HepG2 (cell line): ENCODE measurements around the gene KHK. TPM values are rescaled to one million over a fixed set of nuclear protein-coding genes. Genes with fewer than 3 reads are reported as not detected.
A peak's percentile ranks its signal among the peaks of the same experiment; 100 is the strongest.

Experiments used
- AGO2 ChIP-seq: fragments of 200-400 bp; formaldehyde crosslinking; optimal IDR thresholded peaks from 2 replicates; pipeline ENCODE3; 2017; ENCODE audit warnings: mild to moderate bottlenecking, low read depth, low read length, moderate library complexity
- ARNTL ChIP-seq: sonication (generic); formaldehyde crosslinking; IDR thresholded peaks from 2 replicates; pipeline ENCODE4 v1.4.0; 2020; ENCODE audit warnings: mild to moderate bottlenecking, missing genetic modification reagents
- BORCS8-MEF2B ChIP-seq: sonication (generic); formaldehyde crosslinking; IDR thresholded peaks from 2 replicates; pipeline ENCODE4 v1.8.0; 2022; ENCODE audit warnings: mild to moderate bottlenecking, missing genetic modification reagents
- KDM4B ChIP-seq: sonication (generic); formaldehyde crosslinking; IDR thresholded peaks from 2 replicates; pipeline ENCODE4 v1.4.0; 2020; ENCODE audit warnings: missing genetic modification reagents
- RCOR2 ChIP-seq: IDR thresholded peaks from 2 replicates; pipeline ENCODE4 v1.6.1; 2016; ENCODE audit warnings: missing biosample characterization, missing genetic modification reagents
- SSRP1 ChIP-seq: IDR thresholded peaks from 2 replicates; pipeline ENCODE4 v1.6.1; 2016; ENCODE audit warnings: control low read depth
- THYN1 ChIP-seq: sonication (generic); formaldehyde crosslinking; IDR thresholded peaks from 2 replicates; pipeline ENCODE4 v1.8.1; 2023; ENCODE audit warnings: low read depth, mild to moderate bottlenecking, moderate library complexity, missing genetic modification reagents, borderline replicate concordance
- ZBTB38 ChIP-seq: sonication (generic); formaldehyde crosslinking; IDR thresholded peaks from 2 replicates; pipeline ENCODE4 v1.5.1; 2020; ENCODE audit warnings: mild to moderate bottlenecking, missing genetic modification reagents
- ZFP36 ChIP-seq: fragments of 150-350 bp; IDR thresholded peaks from 2 replicates; pipeline ENCODE4 v1.6.1; 2018; ENCODE audit warnings: borderline replicate concordance, low read length, low read depth; ENCODE audit not compliant: partially characterized antibody
- ZNF275 ChIP-seq: sonication (generic); formaldehyde crosslinking; IDR thresholded peaks from 2 replicates; pipeline ENCODE4 v1.8.0; 2022; ENCODE audit warnings: missing genetic modification reagents, mild to moderate bottlenecking, inconsistent platforms, borderline replicate concordance
- ZNF318 ChIP-seq: sonication (generic); formaldehyde crosslinking; IDR thresholded peaks from 2 replicates; pipeline ENCODE4 v1.4.0; 2020; ENCODE audit warnings: mild to moderate bottlenecking, missing genetic modification reagents
- ZNF563 ChIP-seq: sonication (generic); formaldehyde crosslinking; IDR thresholded peaks from 2 replicates; pipeline ENCODE4 v1.8.0; 2022; ENCODE audit warnings: mild to moderate bottlenecking, moderate library complexity, missing genetic modification reagents
- ZNF674 ChIP-seq: sonication (generic); formaldehyde crosslinking; IDR thresholded peaks from 2 replicates; pipeline ENCODE4 v1.5.0; 2020; ENCODE audit warnings: low read depth, mild to moderate bottlenecking, missing genetic modification reagents
- ZNF724P ChIP-seq: sonication (generic); formaldehyde crosslinking; IDR thresholded peaks from 2 replicates; pipeline ENCODE4 v1.8.0; 2022; ENCODE audit warnings: missing genetic modification reagents, borderline replicate concordance
- ZNF749 ChIP-seq: sonication (generic); formaldehyde crosslinking; IDR thresholded peaks from 2 replicates; pipeline ENCODE4 v1.8.0; 2022; ENCODE audit warnings: mild to moderate bottlenecking, missing genetic modification reagents, moderate library complexity, borderline replicate concordance
- ZNF776 ChIP-seq: sonication (generic); formaldehyde crosslinking; IDR thresholded peaks from 2 replicates; pipeline ENCODE4 v1.4.0; 2020; ENCODE audit warnings: mild to moderate bottlenecking, missing genetic modification reagents
- ZSCAN20 ChIP-seq: sonication (generic); formaldehyde crosslinking; IDR thresholded peaks from 2 replicates; pipeline ENCODE4 v1.4.0; 2020; ENCODE audit warnings: missing genetic modification reagents, mild to moderate bottlenecking, borderline replicate concordance
- polyA plus RNA-seq, 8 experiments: library from polyadenylated mRNA; depleted of rRNA in 3 of 8; stranded (reverse) in 7 of 8; unstranded in 1 of 8; fragments of >200 nt; fragmentation: Illumina TruSeq in 4 of 8; extraction: Trizol in 4 of 8; gene quantifications; 2 replicates each; pipeline versions ENCODE4 v1.2.1 to v1.2.3, GENCODE V29; 2011 to 2016; ENCODE audit warnings: low read depth in 4 of 8, missing spikeins in 1 of 8, mixed read lengths in 1 of 8; ENCODE audit not compliant: insufficient read depth in 1 of 8
- total RNA-seq, 5 experiments: library from RNA; depleted of rRNA; stranded (reverse); fragments of >200 nt; fragmentation: Illumina TruSeq; extraction: Trizol; gene quantifications; 2 replicates each; pipeline ENCODE4 v1.2.3, GENCODE V29; 2016; ENCODE audit warnings: low read depth in 1 of 5
- TF ChIP-seq, protein P1 (sequence below): sonication (generic); formaldehyde crosslinking; IDR thresholded peaks from 2 replicates; pipeline ENCODE4 v1.5.0; 2020; ENCODE audit warnings: missing genetic modification reagents
- TF ChIP-seq, protein P2 (sequence below): IDR thresholded peaks from 2 replicates; pipeline ENCODE4 v1.6.1; 2016; ENCODE audit warnings: mild to moderate bottlenecking, missing biosample characterization, missing genetic modification reagents

KHK gene
- total and polyA plus RNA-seq, 2 of the 13 experiments (the other 11 are each of a cell fraction or from before 2014, with no cell fraction given) = 40.9 to 99.2 TPM

GRCh38 chr2:27071277-27071989 lies 15.1 kb upstream of the KHK start, which contains the start of gene OST4 (continued):
- TF ChIP-seq RCOR2 (CRISPR knock-in tag) (no peak), BORCS8-MEF2B (CRISPR knock-in tag) (no peak; the same call in 1 of the 2 replicates), KDM4B (no peak), THYN1 (CRISPR knock-in tag) (no peak), ARNTL (no peak), ZFP36 (no peak), ZNF318 (CRISPR knock-in tag) (no peak), SSRP1 (CRISPR knock-in tag) (no peak), ZSCAN20 (CRISPR knock-in tag) (peak; percentile 29; the same call in 1 of the 2 replicates), ZNF749 (CRISPR knock-in tag) (0 out of 2 replicates have a peak, but pooled peaks have one; percentile 39), ZNF563 (CRISPR knock-in tag) (peak; percentile 90; the same call in 1 of the 2 replicates), AGO2 (peak; percentile 86), ZNF776 (CRISPR knock-in tag) (peak; percentile 80), ZNF724P (CRISPR knock-in tag) (no peak), ZNF275 (CRISPR knock-in tag) (no peak; the same call in 1 of the 2 replicates), ZBTB38 (CRISPR knock-in tag) (peak; percentile 55; the same call in 1 of the 2 replicates), ZNF674 (no peak)
- TF ChIP-seq, protein P1, sequence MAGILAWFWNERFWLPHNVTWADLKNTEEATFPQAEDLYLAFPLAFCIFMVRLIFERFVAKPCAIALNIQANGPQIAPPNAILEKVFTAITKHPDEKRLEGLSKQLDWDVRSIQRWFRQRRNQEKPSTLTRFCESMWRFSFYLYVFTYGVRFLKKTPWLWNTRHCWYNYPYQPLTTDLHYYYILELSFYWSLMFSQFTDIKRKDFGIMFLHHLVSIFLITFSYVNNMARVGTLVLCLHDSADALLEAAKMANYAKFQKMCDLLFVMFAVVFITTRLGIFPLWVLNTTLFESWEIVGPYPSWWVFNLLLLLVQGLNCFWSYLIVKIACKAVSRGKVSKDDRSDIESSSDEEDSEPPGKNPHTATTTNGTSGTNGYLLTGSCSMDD (CRISPR knock-in tag) = no peak
- TF ChIP-seq, protein P2, sequence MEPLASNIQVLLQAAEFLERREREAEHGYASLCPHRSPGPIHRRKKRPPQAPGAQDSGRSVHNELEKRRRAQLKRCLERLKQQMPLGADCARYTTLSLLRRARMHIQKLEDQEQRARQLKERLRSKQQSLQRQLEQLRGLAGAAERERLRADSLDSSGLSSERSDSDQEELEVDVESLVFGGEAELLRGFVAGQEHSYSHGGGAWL = no peak; the same call in none of the 2 replicates
